Measurements from ENCODE around the gene NAPA. TPM values are rescaled to one million over a fixed set of nuclear protein-coding genes. Genes with fewer than 3 reads are reported as not detected.

NAPA gene
- total RNA-seq, 5 donors from 2014 or later (not counting 1 experiment from before 2014, with no cell fraction given), result 81.1 to 119 (median 86.7) TPM

GRCh38 chr19:47518854-47519253, 4.0 kb upstream of the NAPA start:
- WGBS (ENCODE audit: insufficient coverage), result 80% methylated on average over 3 of the region's 9 CpGs
- ChIA-PET CTCF (interaction anchor here in 1 of 2 donors (1.2 kb wide), 1 partner anchor 13 kb away, joined by 3 read pairs; no protein-coding TSS in a partner anchor), POLR2A (interaction anchor here in 1 of 2 donors (0.5 kb wide), 1 partner anchor 30 kb away, joined by 7 read pairs; no protein-coding TSS in a partner anchor)
- Histone ChIP-seq H3K27ac (ENCODE audit: low read length) (no peak overlapping the region), H3K36me3 (ENCODE audit: control insufficient read depth in 2 of 2, extremely low read depth in 1 of 2, insufficient read depth in 1 of 2, low read length in 1 of 2) (no peaks in the 10 kb centered on the region), H3K9me3 (no peaks in the 10 kb centered on the region), H3K4me3 (ENCODE audit: control insufficient read depth in 1 of 2, extremely low read depth in 1 of 2, low read length in 1 of 2) (no peak overlapping the region), H3K4me1 (ENCODE audit: control insufficient read depth in 1 of 2, extremely low read depth in 1 of 2, insufficient read depth in 2 of 2, low read length in 2 of 2) (peaks cover 28 to 56% of the 10 kb centered on the region in 2 experiments), H3K27me3 (replicated peaks in 1 of 2; ENCODE audit: control insufficient read depth in 2 of 2, extremely low read depth in 1 of 2, insufficient read depth in 2 of 2, low read length in 1 of 2) (peaks cover 0 to 21% of the 10 kb centered on the region in 2 experiments)
- DNase-seq, result no peak
- ATAC-seq (replicated peaks in 1 of 4), result no peak
- H3K9me3 Mint-ChIP-seq, result no peaks in the 10 kb centered on the region
- peaks cover 56 to 69% (median 64%) of the 10 kb centered on the region in 3 donors for H3K4me1 Mint-ChIP-seq
- peak overlapping the region in 1 of 3 donors; percentile 47 for H3K4me3 Mint-ChIP-seq
- H3K27me3 Mint-ChIP-seq, result peaks cover 5 to 11% of the 10 kb centered on the region in 2 donors
- H3K27ac Mint-ChIP-seq, result no peak overlapping the region
- no peaks in the 10 kb centered on the region for H3K36me3 Mint-ChIP-seq

- Histone ChIP-seq H3K36me3 (ENCODE audit: control insufficient read depth in 2 of 2, extremely low read depth in 1 of 2, insufficient read depth in 1 of 2, low read length in 1 of 2) (no peaks in the 10 kb centered on the region), H3K4me3 (ENCODE audit: control insufficient read depth in 1 of 2, extremely low read depth in 1 of 2, low read length in 1 of 2) (no peak overlapping the region), H3K9me3 (no peaks in the 10 kb centered on the region), H3K4me1 (ENCODE audit: control insufficient read depth in 1 of 2, extremely low read depth in 1 of 2, insufficient read depth in 2 of 2, low read length in 2 of 2) (peaks cover 32 to 64% of the 10 kb centered on the region in 2 experiments), H3K27me3 (replicated peaks in 1 of 2; ENCODE audit: control insufficient read depth in 2 of 2, extremely low read depth in 1 of 2, insufficient read depth in 2 of 2, low read length in 1 of 2) (peaks cover 0 to 17% of the 10 kb centered on the region in 2 experiments), H3K27ac (ENCODE audit: low read length) (no peak overlapping the region)
- Mint-ChIP-seq H3K36me3 (no peaks in the 10 kb centered on the region), H3K27ac (peak overlapping the region; percentile 80 to 98), H3K4me1 (peaks cover 62 to 76% (median 71%) of the 10 kb centered on the region in 3 donors), H3K9me3 (no peaks in the 10 kb centered on the region), H3K4me3 (peak overlapping the region in 2 of 3 donors; percentile 9 to 99), H3K27me3 (peaks cover 0 to 7% of the 10 kb centered on the region in 2 donors)
- POLR2A ChIA-PET, result no interaction called here
- 20% methylated on average over 1 of the region's 4 CpGs for WGBS (ENCODE audit: insufficient coverage)
- ATAC-seq (replicated peaks in 1 of 4) (no peak), DNase-seq (peak in 25 of 35 experiments; percentile 26 to 69 (median 36))
- CTCF ChIA-PET, result interaction anchor here in 1 of 2 donors (0.5 kb wide), 1 partner anchor 97 kb away, joined by 3 read pairs; no protein-coding TSS in a partner anchor
These were observed 3.3 kb upstream of the NAPA start for GRCh38 chr19:47518139-47518538.

- CTCF ChIA-PET, result interaction anchor here in 1 of 2 donors (0.7 to 1.0 kb wide), 2 partner anchors 86 to 270 kb away, joined by 3 to 4 read pairs; no protein-coding TSS in a partner anchor
These were observed 553 bp downstream of the NAPA start for GRCh38 chr19:47514151-47514868.

GRCh38 chr19:47512948-47513319, 1.9 kb downstream of the NAPA start:
- Mint-ChIP-seq H3K4me1 (peaks cover 82 to 87% (median 83%) of the 10 kb centered on the region in 3 donors), H3K4me3 (peak overlapping the region; percentile 99), H3K36me3 (peaks cover 3% of the 10 kb centered on the region), H3K9me3 (no peaks in the 10 kb centered on the region), H3K27me3 (no peaks in the 10 kb centered on the region), H3K27ac (peak overlapping the region; percentile 85 to 97)
- H3K4me3 ChIP-seq (ENCODE audit: control insufficient read depth in 1 of 2, extremely low read depth in 1 of 2, low read length in 1 of 2), result no peak overlapping the region
- no peak overlapping the region for H3K27ac ChIP-seq (ENCODE audit: low read length)
- DNase-seq (no peak), ATAC-seq (replicated peaks in 1 of 4) (no peak)
- peaks cover 30 to 79% of the 10 kb centered on the region in 2 experiments for H3K4me1 ChIP-seq (ENCODE audit: control insufficient read depth in 1 of 2, extremely low read depth in 1 of 2, insufficient read depth in 2 of 2, low read length in 2 of 2)
- H3K27me3 ChIP-seq (replicated peaks in 1 of 2; ENCODE audit: control insufficient read depth in 2 of 2, extremely low read depth in 1 of 2, insufficient read depth in 2 of 2, low read length in 1 of 2), result no peaks in the 10 kb centered on the region
- POLR2A ChIA-PET, result no interaction called here
- H3K9me3 ChIP-seq, result no peaks in the 10 kb centered on the region
- CTCF ChIA-PET, result no interaction called here
- peaks cover 2 to 9% of the 10 kb centered on the region in 2 donors for H3K36me3 ChIP-seq (ENCODE audit: control insufficient read depth in 2 of 2, extremely low read depth in 1 of 2, insufficient read depth in 1 of 2, low read length in 1 of 2)
- whole genome bisulfite sequencing (ENCODE audit: insufficient coverage), result 78% methylated on average over 8 of the region's 8 CpGs

More at GRCh38 chr19:47514151-47514868, 553 bp downstream of the NAPA start:
- Histone ChIP-seq H3K9me3 (no peaks in the 10 kb centered on the region), H3K4me1 (ENCODE audit: control insufficient read depth in 1 of 2, extremely low read depth in 1 of 2, insufficient read depth in 2 of 2, low read length in 2 of 2) (peaks cover 39 to 86% of the 10 kb centered on the region in 2 experiments), H3K27ac (ENCODE audit: low read length) (peak overlapping the region; percentile 92), H3K27me3 (replicated peaks in 1 of 2; ENCODE audit: control insufficient read depth in 2 of 2, extremely low read depth in 1 of 2, insufficient read depth in 2 of 2, low read length in 1 of 2) (no peaks in the 10 kb centered on the region), H3K4me3 (ENCODE audit: control insufficient read depth in 1 of 2, extremely low read depth in 1 of 2, low read length in 1 of 2) (peak overlapping the region; percentile 94 to 99), H3K36me3 (ENCODE audit: control insufficient read depth in 2 of 2, extremely low read depth in 1 of 2, insufficient read depth in 1 of 2, low read length in 1 of 2) (peaks cover 2 to 9% of the 10 kb centered on the region in 2 donors)
- no peaks in the 10 kb centered on the region for H3K9me3 Mint-ChIP-seq
- WGBS (ENCODE audit: insufficient coverage), result 8% methylated on average over 40 of the region's 40 CpGs
- peak overlapping the region; percentile 97 to 98 for H3K27ac Mint-ChIP-seq
- H3K4me3 Mint-ChIP-seq, result peak overlapping the region; percentile 99
- POLR2A ChIA-PET, result interaction anchor here in 1 of 2 donors (0.5 kb wide), 2 partner anchors 93 to 1863 kb away, joined by 3 to 7 read pairs; no protein-coding TSS in a partner anchor
- ATAC-seq (replicated peaks in 1 of 4) (no peak), DNase-seq (peak in 3 of 35 experiments; percentile 8 to 22 (median 10))
- H3K27me3 Mint-ChIP-seq, result no peaks in the 10 kb centered on the region
- peaks cover 3% of the 10 kb centered on the region for H3K36me3 Mint-ChIP-seq
- peaks cover 90 to 95% (median 92%) of the 10 kb centered on the region in 3 donors for H3K4me1 Mint-ChIP-seq

GRCh38 chr19:47512183-47512947, 2.5 kb downstream of the NAPA start:
- no peak for ATAC-seq (replicated peaks in 1 of 4)
- 63% methylated on average over 11 of the region's 11 CpGs for WGBS (ENCODE audit: insufficient coverage)
- ChIA-PET CTCF (no interaction called here), POLR2A (no interaction called here)
- Histone ChIP-seq H3K36me3 (ENCODE audit: control insufficient read depth in 2 of 2, extremely low read depth in 1 of 2, insufficient read depth in 1 of 2, low read length in 1 of 2) (peaks cover 2 to 9% of the 10 kb centered on the region in 2 donors), H3K27me3 (replicated peaks in 1 of 2; ENCODE audit: control insufficient read depth in 2 of 2, extremely low read depth in 1 of 2, insufficient read depth in 2 of 2, low read length in 1 of 2) (no peaks in the 10 kb centered on the region), H3K9me3 (no peaks in the 10 kb centered on the region), H3K27ac (ENCODE audit: low read length) (no peak overlapping the region), H3K4me3 (ENCODE audit: control insufficient read depth in 1 of 2, extremely low read depth in 1 of 2, low read length in 1 of 2) (no peak overlapping the region), H3K4me1 (ENCODE audit: control insufficient read depth in 1 of 2, extremely low read depth in 1 of 2, insufficient read depth in 2 of 2, low read length in 2 of 2) (peaks cover 28 to 80% of the 10 kb centered on the region in 2 experiments)
- Mint-ChIP-seq H3K27me3 (no peaks in the 10 kb centered on the region), H3K36me3 (peaks cover 3% of the 10 kb centered on the region), H3K4me3 (peak overlapping the region; percentile 99), H3K9me3 (no peaks in the 10 kb centered on the region), H3K4me1 (peaks cover 78 to 81% (median 79%) of the 10 kb centered on the region in 3 donors), H3K27ac (peak overlapping the region; percentile 85 to 97)
- DNase-seq, result no peak

GRCh38 chr19:47511681-47512080, 3.2 kb downstream of the NAPA start:
- no peaks in the 10 kb centered on the region for H3K9me3 ChIP-seq
- Mint-ChIP-seq H3K27me3 (no peaks in the 10 kb centered on the region), H3K4me3 (peak overlapping the region; percentile 99), H3K4me1 (peaks cover 74% of the 10 kb centered on the region in 3 donors), H3K27ac (peak overlapping the region in 1 of 2 donors; percentile 44), H3K36me3 (peaks cover 3% of the 10 kb centered on the region), H3K9me3 (no peaks in the 10 kb centered on the region)
- H3K27ac ChIP-seq (ENCODE audit: low read length), result no peak overlapping the region
- POLR2A ChIA-PET, result no interaction called here
- ATAC-seq (replicated peaks in 1 of 4) (no peak), DNase-seq (no peak)
- peaks cover 24 to 77% of the 10 kb centered on the region in 2 experiments for H3K4me1 ChIP-seq (ENCODE audit: control insufficient read depth in 1 of 2, extremely low read depth in 1 of 2, insufficient read depth in 2 of 2, low read length in 2 of 2)
- CTCF ChIA-PET, result interaction anchor here in 1 of 2 donors (1.1 kb wide), 1 partner anchor 75 kb away, joined by 3 read pairs; no protein-coding TSS in a partner anchor
- no peak overlapping the region for H3K4me3 ChIP-seq (ENCODE audit: control insufficient read depth in 1 of 2, extremely low read depth in 1 of 2, low read length in 1 of 2)
- no peaks in the 10 kb centered on the region for H3K27me3 ChIP-seq (replicated peaks in 1 of 2; ENCODE audit: control insufficient read depth in 2 of 2, extremely low read depth in 1 of 2, insufficient read depth in 2 of 2, low read length in 1 of 2)
- H3K36me3 ChIP-seq (ENCODE audit: control insufficient read depth in 2 of 2, extremely low read depth in 1 of 2, insufficient read depth in 1 of 2, low read length in 1 of 2), result peaks cover 2 to 12% of the 10 kb centered on the region in 2 donors
- WGBS (ENCODE audit: insufficient coverage), result 90% methylated on average over 6 of the region's 7 CpGs

All from T-cell (primary cell).